IMR-90 (cell line): ENCODE data around the gene SAMM50. TPM values are rescaled to one million over a fixed set of nuclear protein-coding genes. Genes with fewer than 3 reads are reported as not detected.

Source experiments
- ATAC-seq: fragments of 200-7000 bp; cut with Tn5 transposase; 2 replicates; pipeline ENCODE4 v1.9.1; 2020; ENCODE audit warnings: low read depth, mild to moderate bottlenecking, moderate library complexity
- BruUV-seq: library from RNA; stranded (reverse); fragments of 400-500 nt; replicated peaks from 2 replicates; lab custom pipeline; 2021; lab: Mats Ljungman, UMichigan
- CTCF ChIA-PET: fragments of 300-600 bp; formaldehyde crosslinking; extraction: SDS; loops from one replicate; lab custom pipeline; 2021; ENCODE audit warnings: antibody characterized with exemption; lab: Yijun Ruan, JAX
- POLR2A ChIA-PET: fragments of 300-600 bp; sonication (Branson Sonifier 250); formaldehyde crosslinking; loops from one replicate; lab custom pipeline; 2022; ENCODE audit warnings: antibody characterized with exemption; ENCODE audit not compliant: unreplicated experiment; lab: Charles Lee
- DNase-seq: peaks from one replicate; pipeline ENCODE4 v3.0.0; 2013
- H2AFZ ChIP-seq: replicated peaks from 2 replicates; pipeline ENCODE3; 2013; ENCODE audit warnings: low read length, mild to moderate bottlenecking; ENCODE audit not compliant: poor library complexity
- H2AK5ac ChIP-seq: 2 replicates; pipeline ENCODE4 v1.6.1; 2013; ENCODE audit warnings: low read depth, low read length, inconsistent platforms
- H2AK9ac ChIP-seq: replicated peaks from 2 replicates; pipeline ENCODE3; 2013; ENCODE audit warnings: mild to moderate bottlenecking, low read depth, low read length, moderate library complexity; ENCODE audit not compliant: poor library complexity
- H2BK120ac ChIP-seq: 2 replicates; pipeline ENCODE4 v1.6.1; 2013; ENCODE audit warnings: low read depth, low read length, inconsistent platforms
- H2BK15ac ChIP-seq: 3 replicates; pipeline ENCODE4 v1.6.1; 2013; ENCODE audit warnings: low read depth, low read length, inconsistent platforms
- H2BK20ac ChIP-seq: 2 replicates; pipeline ENCODE4 v1.6.1; 2013; ENCODE audit warnings: low read depth, mild to moderate bottlenecking, inconsistent platforms, low read length, moderate library complexity
- H2BK5ac ChIP-seq: 2 replicates; pipeline ENCODE4 v1.6.1; 2013; ENCODE audit warnings: mild to moderate bottlenecking, low read depth, low read length, inconsistent platforms; ENCODE audit not compliant: poor library complexity, severe bottlenecking
- H3K14ac ChIP-seq: replicated peaks from 2 replicates; pipeline ENCODE4 v1.6.1; 2013; ENCODE audit warnings: low read depth, low read length, inconsistent platforms
- H3K18ac ChIP-seq: 2 replicates; pipeline ENCODE4 v1.6.1; 2013; ENCODE audit warnings: low read depth, low read length, control low read depth
- H3K23ac ChIP-seq: 2 replicates; pipeline ENCODE4 v1.6.1; 2013; ENCODE audit warnings: low read depth, low read length, inconsistent platforms
- H3K27ac ChIP-seq: 2 replicates; pipeline ENCODE4 v1.5.1; 2013; ENCODE audit warnings: mild to moderate bottlenecking, control low read depth, low read length; ENCODE audit not compliant: insufficient read depth
- H3K27me3 ChIP-seq: 2 replicates; pipeline ENCODE4 v1.6.1; 2013; ENCODE audit warnings: low read length; ENCODE audit not compliant: control insufficient read depth, insufficient read depth
- H3K36me3 ChIP-seq: 2 replicates; pipeline ENCODE4 v1.6.1; 2013; ENCODE audit warnings: low read length, mixed read lengths; ENCODE audit not compliant: control insufficient read depth, insufficient read depth
- H3K4ac ChIP-seq: 2 replicates; pipeline ENCODE4 v1.6.1; 2013; ENCODE audit warnings: low read depth, low read length, inconsistent platforms
- H3K4me1 ChIP-seq: 2 replicates; pipeline ENCODE4 v1.6.1; 2013; ENCODE audit warnings: low read length, mixed read lengths; ENCODE audit not compliant: control insufficient read depth, insufficient read depth
- H3K4me2 ChIP-seq: 2 replicates; pipeline ENCODE4 v1.6.1; 2013; ENCODE audit warnings: low read depth, mild to moderate bottlenecking, control low read depth, low read length, moderate library complexity
- H3K4me3 ChIP-seq: 2 replicates; pipeline ENCODE4 v1.5.1; 2013; ENCODE audit warnings: low read depth, mild to moderate bottlenecking, control low read depth, low read length, moderate library complexity; ENCODE audit not compliant: insufficient read depth
- H3K56ac ChIP-seq: 2 replicates; pipeline ENCODE4 v1.6.1; 2013; ENCODE audit warnings: low read length, inconsistent platforms; ENCODE audit not compliant: insufficient read depth; ENCODE audit errors: extremely low read depth
- H3K79me1 ChIP-seq, 2 experiments: 2 replicates each; pipeline ENCODE4 v1.6.1; 2013; ENCODE audit warnings: low read length in 2 of 2, inconsistent platforms in 1 of 2, low read depth in 1 of 2
- H3K9ac ChIP-seq: 2 replicates; pipeline ENCODE4 v1.6.1; 2013; ENCODE audit warnings: low read depth, low read length, control low read depth
- H3K9me1 ChIP-seq: 2 replicates; pipeline ENCODE4 v1.6.1; 2013; ENCODE audit warnings: low read length, inconsistent platforms; ENCODE audit not compliant: insufficient read depth
- H3K9me3 ChIP-seq: 2 replicates; pipeline ENCODE4 v1.6.1; 2013; ENCODE audit warnings: low read length; ENCODE audit not compliant: control insufficient read depth, insufficient read depth
- H4K20me1 ChIP-seq: 2 replicates; pipeline ENCODE4 v1.6.1; 2013; ENCODE audit warnings: low read length, inconsistent platforms; ENCODE audit not compliant: insufficient read depth
- H4K5ac ChIP-seq: 2 replicates; pipeline ENCODE4 v1.6.1; 2013; ENCODE audit warnings: mild to moderate bottlenecking, low read depth, low read length, control low read depth
- H4K8ac ChIP-seq, 2 experiments: 2 replicates each; pipeline ENCODE4 v1.6.1; 2013; ENCODE audit warnings: low read depth in 2 of 2, low read length in 2 of 2, control low read depth in 1 of 2, inconsistent platforms in 1 of 2
- H4K91ac ChIP-seq: 2 replicates; pipeline ENCODE4 v1.6.1; 2013; ENCODE audit warnings: low read depth, low read length, inconsistent platforms; ENCODE audit not compliant: insufficient read depth
- BHLHE40 ChIP-seq: fragments of 150-350 bp; IDR thresholded peaks from 2 replicates; pipeline ENCODE4 v1.6.1; 2016; ENCODE audit warnings: mild to moderate bottlenecking, low read depth, low read length
- CEBPB ChIP-seq: IDR thresholded peaks from 2 replicates; pipeline ENCODE4 v1.6.1; 2012; ENCODE audit warnings: low read depth, low read length, improper control_type of control experiment
- CHD1 ChIP-seq: IDR thresholded peaks from 2 replicates; pipeline ENCODE4 v1.6.1; 2012; ENCODE audit warnings: low read depth, low read length, improper control_type of control experiment
- MAFK ChIP-seq: IDR thresholded peaks from 2 replicates; pipeline ENCODE4 v1.6.1; 2012; ENCODE audit warnings: low read depth, low read length, improper control_type of control experiment
- RAD21 ChIP-seq: IDR thresholded peaks from 2 replicates; pipeline ENCODE4 v1.6.1; 2012; ENCODE audit warnings: low read length, improper control_type of control experiment
- RCOR1 ChIP-seq: IDR thresholded peaks from 2 replicates; pipeline ENCODE4 v1.6.1; 2012; ENCODE audit warnings: mild to moderate bottlenecking, low read length, improper control_type of control experiment; ENCODE audit not compliant: insufficient replicate concordance
- WGBS, 2 experiments: methylation state at CpG; one replicate each; pipeline versions ENCODE4 v1.1.5 to v1.1.7; 2013; ENCODE audit warnings: missing lambda C conversion rate in 2 of 2; ENCODE audit not compliant: insufficient read length in 1 of 2; ENCODE audit errors: extremely low coverage in 2 of 2; 5-methylcytosine and 5-hydroxymethylcytosine counted together
- dilution Hi-C: fragments of 300-500 bp; cut with HindIII; formaldehyde crosslinking; loops from one replicate; pipeline ENCODE4 v1.14.3; 2018; ENCODE audit warnings: low sequenced_read_pairs; ENCODE audit not compliant: unreplicated experiment
- in situ Hi-C: fragments of 300-500 bp; cut with MboI; formaldehyde crosslinking; loops from 3 replicates; pipeline ENCODE4 v1.14.3; 2019; ENCODE audit warnings: low sequenced_read_pairs, inconsistent platforms, mixed read lengths
- intact Hi-C: fragments of 100-400 bp; cut with micrococcal nuclease; formaldehyde crosslinking; loops from 2 replicates; pipeline ENCODE4 v1.10.0; 2022
- polyA plus RNA-seq, 3 experiments: library from polyadenylated mRNA; depleted of rRNA; stranded (reverse); fragments of >200 nt; gene quantifications; 2 replicates each; pipeline ENCODE4 v1.2.3, GENCODE V29; 2012; ENCODE audit warnings: low replicate concordance in 1 of 3
- total RNA-seq: library from RNA; depleted of rRNA; stranded (reverse); fragments of >200 nt; gene quantifications from 2 replicates; pipeline ENCODE4 v1.2.3, GENCODE V29; 2012
- TF ChIP-seq, protein P1 (sequence below): fragments of 150-350 bp; IDR thresholded peaks from 2 replicates; pipeline ENCODE4 v1.6.1; 2016; ENCODE audit warnings: low read depth, mild to moderate bottlenecking, low read length, moderate library complexity, borderline replicate concordance

The SAMM50 gene
- total and polyA plus RNA-seq, 2 of the 4 experiments (the other 2 are of a cell fraction) = 40.6 to 43.7 TPM

DNA sequence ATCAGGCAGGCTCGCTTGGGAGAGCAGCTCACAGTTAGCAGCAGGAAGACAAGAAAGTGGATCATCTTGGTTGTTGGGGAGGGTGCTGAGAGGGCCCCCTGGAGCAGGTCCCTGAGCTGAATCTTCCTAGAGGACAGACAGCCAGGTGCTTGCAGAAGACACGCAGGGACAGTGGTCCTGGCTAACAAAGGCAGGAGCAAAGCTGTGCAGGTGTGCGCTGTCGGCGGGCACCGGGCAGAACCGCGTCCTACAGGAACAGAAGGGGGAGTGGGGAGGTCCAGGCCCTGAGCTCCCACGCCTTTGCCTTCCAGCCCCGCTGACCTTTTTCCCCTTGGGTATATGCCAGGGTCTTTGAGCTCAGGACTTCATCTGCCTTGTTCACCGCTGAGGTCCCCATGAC, 38.8 kb downstream of the SAMM50 start:
- ATAC-seq = no peak
- Histone ChIP-seq H3K4me1 (peaks cover 7% of the 10 kb centered on the region; the same call in 1 of the 2 replicates), H3K4me3 (no peak overlapping the region), H2BK20ac (no peak overlapping the region), H3K36me3 (peaks cover 62% of the 10 kb centered on the region), H3K9me3 (no peaks in the 10 kb centered on the region), H4K8ac (no peak overlapping the region), H2BK120ac (no peak overlapping the region), H4K20me1 (peaks cover 15% of the 10 kb centered on the region), H3K56ac (no peak overlapping the region), H3K27ac (no peak overlapping the region), H3K4ac (no peak overlapping the region), H4K5ac (no peak overlapping the region), H2AK5ac (no peak overlapping the region), H3K23ac (no peak overlapping the region), H2BK15ac (no peak overlapping the region), H2BK5ac (no peak overlapping the region), H2AFZ (no peak overlapping the region), H3K27me3 (no peaks in the 10 kb centered on the region), H3K4me2 (no peak overlapping the region), H3K14ac (no peak overlapping the region), H2AK9ac (no peak overlapping the region), H3K9ac (no peak overlapping the region), H3K79me1 (peaks cover 0 to 15% of the 10 kb centered on the region in 2 experiments; a peak in 2 of 4 replicates), H3K18ac (no peak overlapping the region), H3K9me1 (no peaks in the 10 kb centered on the region), H4K91ac (no peak overlapping the region)
- 95% methylated on average over 9 of the region's 11 CpGs; no CpG with 5 or more reads in 1 of the 2 experiments for WGBS, 2 experiments
- no peak for DNase-seq
- intact Hi-C loops = loop anchor here (5.0 kb wide), 3 partner anchors 333 to 673 kb away; no protein-coding TSS in a partner anchor
- in situ Hi-C loops = loop anchor here (10.0 kb wide), 1 partner anchor 341 kb away; no protein-coding TSS in a partner anchor
- ChIA-PET CTCF (interaction anchor here (0.7 to 2.1 kb wide), 9 partner anchors 12 to 631 kb away, joined by 3 to 26 read pairs (median 5); no protein-coding TSS in a partner anchor), POLR2A (no interaction called here)
- no TSS peak for BruUV-seq
- TF ChIP-seq RAD21 = no peak
- no peak for TF ChIP-seq MAFK
- TF ChIP-seq, protein P1, sequence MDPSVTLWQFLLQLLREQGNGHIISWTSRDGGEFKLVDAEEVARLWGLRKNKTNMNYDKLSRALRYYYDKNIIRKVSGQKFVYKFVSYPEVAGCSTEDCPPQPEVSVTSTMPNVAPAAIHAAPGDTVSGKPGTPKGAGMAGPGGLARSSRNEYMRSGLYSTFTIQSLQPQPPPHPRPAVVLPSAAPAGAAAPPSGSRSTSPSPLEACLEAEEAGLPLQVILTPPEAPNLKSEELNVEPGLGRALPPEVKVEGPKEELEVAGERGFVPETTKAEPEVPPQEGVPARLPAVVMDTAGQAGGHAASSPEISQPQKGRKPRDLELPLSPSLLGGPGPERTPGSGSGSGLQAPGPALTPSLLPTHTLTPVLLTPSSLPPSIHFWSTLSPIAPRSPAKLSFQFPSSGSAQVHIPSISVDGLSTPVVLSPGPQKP = no peak
- TF ChIP-seq CHD1 = no peak
- TF ChIP-seq BHLHE40 = no peak
- TF ChIP-seq RCOR1 = no peak
- no peak for TF ChIP-seq CEBPB
- dilution Hi-C loops = no loop called here
